HepG2 (cell line): Measurements from ENCODE around the gene CLPTM1. TPM values are rescaled to one million over a fixed set of nuclear protein-coding genes. Genes with fewer than 3 reads are reported as not detected.

ENCODE experiments used
- AKAP8 ChIP-seq: sonication (generic); formaldehyde crosslinking; IDR thresholded peaks from 2 replicates; pipeline ENCODE4 v1.5.1; 2020; ENCODE audit warnings: mild to moderate bottlenecking, missing genetic modification reagents
- CHD4 ChIP-seq: fragments of 200-600 bp; sonication (generic); IDR thresholded peaks from 2 replicates; pipeline ENCODE4 v1.7.0; 2017; ENCODE audit warnings: mild to moderate bottlenecking, low read length, borderline replicate concordance
- ELF1 ChIP-seq: sonication (generic); formaldehyde crosslinking; IDR thresholded peaks from 2 replicates; pipeline ENCODE4 v1.4.0; 2020; ENCODE audit warnings: missing genetic modification reagents
- FOSL2 ChIP-seq: sonication (generic); formaldehyde crosslinking; IDR thresholded peaks from 2 replicates; pipeline ENCODE4 v1.4.0; 2020; ENCODE audit warnings: missing genetic modification reagents
- GABPB1 ChIP-seq: IDR thresholded peaks from 2 replicates; pipeline ENCODE4 v1.6.1; 2016; ENCODE audit warnings: mild to moderate bottlenecking, missing genetic modification reagents, moderate library complexity, missing compliant biosample characterization
- KDM1A ChIP-seq: IDR thresholded peaks from 2 replicates; pipeline ENCODE4 v1.6.1; 2016; ENCODE audit warnings: missing compliant biosample characterization
- MED1 ChIP-seq: sonication (generic); formaldehyde crosslinking; IDR thresholded peaks from 2 replicates; pipeline ENCODE4 v1.4.0; 2020; ENCODE audit warnings: missing genetic modification reagents
- NFRKB ChIP-seq: fragments of 450-650 bp; IDR thresholded peaks from 2 replicates; pipeline ENCODE4 v1.6.1; 2017
- SP4 ChIP-seq: sonication (generic); formaldehyde crosslinking; IDR thresholded peaks from 2 replicates; pipeline ENCODE4 v1.8.1; 2023; ENCODE audit warnings: mild to moderate bottlenecking, missing genetic modification reagents
- polyA plus RNA-seq, 8 experiments: library from polyadenylated mRNA; depleted of rRNA in 3 of 8; stranded (reverse) in 7 of 8; unstranded in 1 of 8; fragments of >200 nt; fragmentation: Illumina TruSeq in 4 of 8; extraction: Trizol in 4 of 8; gene quantifications; 2 replicates each; pipeline versions ENCODE4 v1.2.1 to v1.2.3, GENCODE V29; 2011 to 2016; ENCODE audit warnings: low read depth in 4 of 8, missing spikeins in 1 of 8, mixed read lengths in 1 of 8; ENCODE audit not compliant: insufficient read depth in 1 of 8
- total RNA-seq, 5 experiments: library from RNA; depleted of rRNA; stranded (reverse); fragments of >200 nt; fragmentation: Illumina TruSeq; extraction: Trizol; gene quantifications; 2 replicates each; pipeline ENCODE4 v1.2.3, GENCODE V29; 2016; ENCODE audit warnings: low read depth in 1 of 5
- TF ChIP-seq, protein P1 (sequence below), 2 experiments: sonication (generic) in 1 of 2; formaldehyde crosslinking in 1 of 2; IDR thresholded peaks; 2 replicates each; pipeline versions ENCODE4 v1.6.1 to v1.9.0; 2014 to 2022; ENCODE audit warnings: antibody characterized with exemption in 1 of 2, borderline replicate concordance in 1 of 2, inconsistent platforms in 1 of 2, low read depth in 1 of 2, missing genetic modification reagents in 1 of 2
- TF ChIP-seq, protein P2 (sequence below): IDR thresholded peaks from 2 replicates; pipeline ENCODE4 v1.6.1; 2016
- TF ChIP-seq, protein P3 (sequence below): sonication (generic); formaldehyde crosslinking; IDR thresholded peaks from 2 replicates; pipeline ENCODE4 v1.5.0; 2020; ENCODE audit warnings: mild to moderate bottlenecking, missing genetic modification reagents
- TF ChIP-seq, protein P4 (sequence below): IDR thresholded peaks from 2 replicates; pipeline ENCODE4 v1.6.1; 2016; ENCODE audit warnings: low read depth, control low read depth
- TF ChIP-seq, protein P5 (sequence below): sonication (generic); formaldehyde crosslinking; IDR thresholded peaks from 2 replicates; pipeline ENCODE4 v1.5.0; 2020; ENCODE audit warnings: mild to moderate bottlenecking, missing genetic modification reagents, borderline replicate concordance

The CLPTM1 gene
- total and polyA plus RNA-seq, 2 of the 13 experiments (the other 11 are each of a cell fraction or from before 2014, with no cell fraction given), result 34.9 to 42.8 TPM

DNA sequence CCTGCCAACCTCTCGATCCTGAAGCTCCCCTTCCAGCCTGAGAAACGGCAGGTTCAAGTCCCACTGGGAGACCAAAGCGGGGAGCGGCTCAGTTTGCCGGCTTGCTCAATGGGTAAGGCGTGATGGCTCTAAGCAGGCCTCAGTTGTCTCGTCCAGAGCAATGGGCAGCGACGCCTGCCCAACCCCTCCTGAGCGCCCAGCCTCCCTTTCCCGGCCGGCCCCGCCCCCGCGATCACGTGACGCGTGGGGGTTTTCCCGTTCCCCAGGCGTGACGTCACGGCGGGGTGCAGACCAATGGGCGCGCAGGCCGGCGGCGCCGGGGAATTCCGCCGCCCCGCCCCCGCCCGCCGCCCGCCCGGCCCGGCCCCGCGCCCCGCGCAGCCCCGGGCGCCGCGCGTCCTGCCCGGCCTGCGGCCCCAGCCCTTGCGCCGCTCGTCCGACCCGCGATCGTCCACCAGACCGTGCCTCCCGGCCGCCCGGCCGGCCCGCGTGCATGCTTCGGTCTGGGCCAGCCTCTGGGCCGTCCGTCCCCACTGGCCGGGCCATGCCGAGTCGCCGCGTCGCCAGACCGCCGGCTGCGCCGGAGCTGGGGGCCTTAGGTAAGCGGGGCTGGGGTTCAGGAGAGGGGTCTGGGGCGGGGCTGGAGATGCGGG is 46.0 kb downstream of the CLPTM1 start, which contains the start of gene RELB (continued):
- TF ChIP-seq, protein P1, sequence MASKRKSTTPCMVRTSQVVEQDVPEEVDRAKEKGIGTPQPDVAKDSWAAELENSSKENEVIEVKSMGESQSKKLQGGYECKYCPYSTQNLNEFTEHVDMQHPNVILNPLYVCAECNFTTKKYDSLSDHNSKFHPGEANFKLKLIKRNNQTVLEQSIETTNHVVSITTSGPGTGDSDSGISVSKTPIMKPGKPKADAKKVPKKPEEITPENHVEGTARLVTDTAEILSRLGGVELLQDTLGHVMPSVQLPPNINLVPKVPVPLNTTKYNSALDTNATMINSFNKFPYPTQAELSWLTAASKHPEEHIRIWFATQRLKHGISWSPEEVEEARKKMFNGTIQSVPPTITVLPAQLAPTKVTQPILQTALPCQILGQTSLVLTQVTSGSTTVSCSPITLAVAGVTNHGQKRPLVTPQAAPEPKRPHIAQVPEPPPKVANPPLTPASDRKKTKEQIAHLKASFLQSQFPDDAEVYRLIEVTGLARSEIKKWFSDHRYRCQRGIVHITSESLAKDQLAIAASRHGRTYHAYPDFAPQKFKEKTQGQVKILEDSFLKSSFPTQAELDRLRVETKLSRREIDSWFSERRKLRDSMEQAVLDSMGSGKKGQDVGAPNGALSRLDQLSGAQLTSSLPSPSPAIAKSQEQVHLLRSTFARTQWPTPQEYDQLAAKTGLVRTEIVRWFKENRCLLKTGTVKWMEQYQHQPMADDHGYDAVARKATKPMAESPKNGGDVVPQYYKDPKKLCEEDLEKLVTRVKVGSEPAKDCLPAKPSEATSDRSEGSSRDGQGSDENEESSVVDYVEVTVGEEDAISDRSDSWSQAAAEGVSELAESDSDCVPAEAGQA (IDR thresholded peaks at IDR 0.05; ENCODE audit: low read depth), result no peak
- TF ChIP-seq, protein P1 (CRISPR knock-in tag; IDR thresholded peaks at IDR 0.05; ENCODE audit: borderline replicate concordance), result no peak
- TF ChIP-seq, protein P2, sequence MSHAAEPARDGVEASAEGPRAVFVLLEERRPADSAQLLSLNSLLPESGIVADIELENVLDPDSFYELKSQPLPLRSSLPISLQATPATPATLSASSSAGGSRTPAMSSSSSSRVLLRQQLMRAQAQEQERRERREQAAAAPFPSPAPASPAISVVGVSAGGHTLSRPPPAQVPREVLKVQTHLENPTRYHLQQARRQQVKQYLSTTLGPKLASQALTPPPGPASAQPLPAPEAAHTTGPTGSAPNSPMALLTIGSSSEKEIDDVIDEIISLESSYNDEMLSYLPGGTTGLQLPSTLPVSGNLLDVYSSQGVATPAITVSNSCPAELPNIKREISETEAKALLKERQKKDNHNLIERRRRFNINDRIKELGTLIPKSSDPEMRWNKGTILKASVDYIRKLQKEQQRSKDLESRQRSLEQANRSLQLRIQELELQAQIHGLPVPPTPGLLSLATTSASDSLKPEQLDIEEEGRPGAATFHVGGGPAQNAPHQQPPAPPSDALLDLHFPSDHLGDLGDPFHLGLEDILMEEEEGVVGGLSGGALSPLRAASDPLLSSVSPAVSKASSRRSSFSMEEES (CRISPR knock-in tag), result peak; percentile 80
- TF ChIP-seq SP4 (CRISPR knock-in tag), result peak; percentile 43
- no peak for TF ChIP-seq AKAP8
- TF ChIP-seq ELF1 (CRISPR knock-in tag), result 0 out of 2 replicates have a peak, but pooled peaks have one; percentile 17
- TF ChIP-seq, protein P3, sequence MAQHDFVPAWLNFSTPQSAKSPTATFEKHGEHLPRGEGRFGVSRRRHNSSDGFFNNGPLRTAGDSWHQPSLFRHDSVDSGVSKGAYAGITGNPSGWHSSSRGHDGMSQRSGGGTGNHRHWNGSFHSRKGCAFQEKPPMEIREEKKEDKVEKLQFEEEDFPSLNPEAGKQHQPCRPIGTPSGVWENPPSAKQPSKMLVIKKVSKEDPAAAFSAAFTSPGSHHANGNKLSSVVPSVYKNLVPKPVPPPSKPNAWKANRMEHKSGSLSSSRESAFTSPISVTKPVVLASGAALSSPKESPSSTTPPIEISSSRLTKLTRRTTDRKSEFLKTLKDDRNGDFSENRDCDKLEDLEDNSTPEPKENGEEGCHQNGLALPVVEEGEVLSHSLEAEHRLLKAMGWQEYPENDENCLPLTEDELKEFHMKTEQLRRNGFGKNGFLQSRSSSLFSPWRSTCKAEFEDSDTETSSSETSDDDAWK (CRISPR knock-in tag), result no peak
- TF ChIP-seq, protein P4, sequence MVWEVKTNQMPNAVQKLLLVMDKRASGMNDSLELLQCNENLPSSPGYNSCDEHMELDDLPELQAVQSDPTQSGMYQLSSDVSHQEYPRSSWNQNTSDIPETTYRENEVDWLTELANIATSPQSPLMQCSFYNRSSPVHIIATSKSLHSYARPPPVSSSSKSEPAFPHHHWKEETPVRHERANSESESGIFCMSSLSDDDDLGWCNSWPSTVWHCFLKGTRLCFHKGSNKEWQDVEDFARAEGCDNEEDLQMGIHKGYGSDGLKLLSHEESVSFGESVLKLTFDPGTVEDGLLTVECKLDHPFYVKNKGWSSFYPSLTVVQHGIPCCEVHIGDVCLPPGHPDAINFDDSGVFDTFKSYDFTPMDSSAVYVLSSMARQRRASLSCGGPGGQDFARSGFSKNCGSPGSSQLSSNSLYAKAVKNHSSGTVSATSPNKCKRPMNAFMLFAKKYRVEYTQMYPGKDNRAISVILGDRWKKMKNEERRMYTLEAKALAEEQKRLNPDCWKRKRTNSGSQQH, result peak; percentile 71; the same call in 1 of the 2 replicates
- TF ChIP-seq FOSL2 (CRISPR knock-in tag), result peak; percentile 38; the same call in 1 of the 2 replicates
- TF ChIP-seq, protein P5, sequence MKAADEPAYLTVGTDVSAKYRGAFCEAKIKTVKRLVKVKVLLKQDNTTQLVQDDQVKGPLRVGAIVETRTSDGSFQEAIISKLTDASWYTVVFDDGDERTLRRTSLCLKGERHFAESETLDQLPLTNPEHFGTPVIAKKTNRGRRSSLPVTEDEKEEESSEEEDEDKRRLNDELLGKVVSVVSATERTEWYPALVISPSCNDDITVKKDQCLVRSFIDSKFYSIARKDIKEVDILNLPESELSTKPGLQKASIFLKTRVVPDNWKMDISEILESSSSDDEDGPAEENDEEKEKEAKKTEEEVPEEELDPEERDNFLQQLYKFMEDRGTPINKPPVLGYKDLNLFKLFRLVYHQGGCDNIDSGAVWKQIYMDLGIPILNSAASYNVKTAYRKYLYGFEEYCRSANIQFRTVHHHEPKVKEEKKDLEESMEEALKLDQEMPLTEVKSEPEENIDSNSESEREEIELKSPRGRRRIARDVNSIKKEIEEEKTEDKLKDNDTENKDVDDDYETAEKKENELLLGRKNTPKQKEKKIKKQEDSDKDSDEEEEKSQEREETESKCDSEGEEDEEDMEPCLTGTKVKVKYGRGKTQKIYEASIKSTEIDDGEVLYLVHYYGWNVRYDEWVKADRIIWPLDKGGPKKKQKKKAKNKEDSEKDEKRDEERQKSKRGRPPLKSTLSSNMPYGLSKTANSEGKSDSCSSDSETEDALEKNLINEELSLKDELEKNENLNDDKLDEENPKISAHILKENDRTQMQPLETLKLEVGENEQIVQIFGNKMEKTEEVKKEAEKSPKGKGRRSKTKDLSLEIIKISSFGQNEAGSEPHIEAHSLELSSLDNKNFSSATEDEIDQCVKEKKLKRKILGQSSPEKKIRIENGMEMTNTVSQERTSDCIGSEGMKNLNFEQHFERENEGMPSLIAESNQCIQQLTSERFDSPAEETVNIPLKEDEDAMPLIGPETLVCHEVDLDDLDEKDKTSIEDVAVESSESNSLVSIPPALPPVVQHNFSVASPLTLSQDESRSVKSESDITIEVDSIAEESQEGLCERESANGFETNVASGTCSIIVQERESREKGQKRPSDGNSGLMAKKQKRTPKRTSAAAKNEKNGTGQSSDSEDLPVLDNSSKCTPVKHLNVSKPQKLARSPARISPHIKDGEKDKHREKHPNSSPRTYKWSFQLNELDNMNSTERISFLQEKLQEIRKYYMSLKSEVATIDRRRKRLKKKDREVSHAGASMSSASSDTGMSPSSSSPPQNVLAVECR (CRISPR knock-in tag), result peak; percentile 77
- TF ChIP-seq NFRKB, result no peak
- peak; percentile 26; the same call in 1 of the 2 replicates for TF ChIP-seq MED1 (CRISPR knock-in tag)
- TF ChIP-seq KDM1A, result peak; percentile 58; the same call in 1 of the 2 replicates
- TF ChIP-seq GABPB1, result peak; percentile 53; the same call in 1 of the 2 replicates
- peak; percentile 64; the same call in 1 of the 2 replicates for TF ChIP-seq CHD4
